Measurements from ENCODE around the gene CTLA4. TPM values are rescaled to one million over a fixed set of nuclear protein-coding genes. Genes with fewer than 3 reads are reported as not detected.

Gene CTLA4
- total and polyA plus RNA-seq, 3 donors from 2014 or later = 0.87 to 2.7 (median 1.2) TPM

- WGBS, 2 donors = 86 to 91% methylated on average over 5 of the region's 5 CpGs
- Histone ChIP-seq H3K27me3 (no peaks in the 10 kb centered on the region), H3K36me3 (ENCODE audit: low read depth, missing control alignments) (no peaks in the 10 kb centered on the region), H3K9me3 (no peaks in the 10 kb centered on the region), H3K27ac (no peak overlapping the region), H3K4me3 (no peak overlapping the region), H3K4me1 (no peaks in the 10 kb centered on the region)
- no peak for DNase-seq
- TF ChIP-seq POLR2A (IDR thresholded peaks at IDR 0.05) = no peak
- TF ChIP-seq CTCF (IDR thresholded peaks at IDR 0.05) = no peak
- intact Hi-C loops (cut with DNase I; ENCODE audit: low total_unique reads) = no loop called here
Measured at GRCh38 chr2:203840655-203841205, 26.8 kb upstream of the CTLA4 start.

GRCh38 chr2:203841654-203842053, 25.9 kb upstream of the CTLA4 start:
- Histone ChIP-seq H3K4me3 (no peak overlapping the region), H3K27me3 (no peaks in the 10 kb centered on the region), H3K9me3 (no peaks in the 10 kb centered on the region), H3K4me1 (no peaks in the 10 kb centered on the region), H3K27ac (no peak overlapping the region), H3K36me3 (ENCODE audit: low read depth, missing control alignments) (no peaks in the 10 kb centered on the region)
- TF ChIP-seq CTCF (IDR thresholded peaks at IDR 0.05) (no peak), POLR2A (IDR thresholded peaks at IDR 0.05) (no peak)
- intact Hi-C loops (cut with DNase I; ENCODE audit: low total_unique reads) = no loop called here
- no peak for DNase-seq
- 95 to 96% methylated on average over 5 of the region's 5 CpGs for WGBS, 2 donors

- intact Hi-C loops (cut with DNase I; ENCODE audit: low total_unique reads) = no loop called here
- Histone ChIP-seq H3K4me3 (no peak overlapping the region), H3K27me3 (no peaks in the 10 kb centered on the region), H3K27ac (no peak overlapping the region), H3K9me3 (no peaks in the 10 kb centered on the region), H3K4me1 (no peaks in the 10 kb centered on the region), H3K36me3 (ENCODE audit: low read depth, missing control alignments) (no peaks in the 10 kb centered on the region)
- TF ChIP-seq POLR2A (IDR thresholded peaks at IDR 0.05) (no peak), CTCF (IDR thresholded peaks at IDR 0.05) (no peak)
- DNase-seq = no peak
- 70 to 80% methylated on average over 5 of the region's 5 CpGs for WGBS, 2 donors
Measured at GRCh38 chr2:203842373-203842772, 25.2 kb upstream of the CTLA4 start.

- intact Hi-C loops (cut with DNase I; ENCODE audit: low total_unique reads) = no loop called here
- WGBS, 2 donors = 63 to 68% methylated on average over 8 of the region's 8 CpGs
- no peaks in the 10 kb centered on the region for H3K27me3 ChIP-seq
- H3K4me3 ChIP-seq = no peak overlapping the region
- TF ChIP-seq POLR2A (IDR thresholded peaks at IDR 0.05) (no peak), CTCF (IDR thresholded peaks at IDR 0.05) (no peak)
- no peaks in the 10 kb centered on the region for H3K9me3 ChIP-seq
- no peaks in the 10 kb centered on the region for H3K4me1 ChIP-seq
- no peak overlapping the region for H3K27ac ChIP-seq
- no peak for DNase-seq
- H3K36me3 ChIP-seq (ENCODE audit: low read depth, missing control alignments) = no peaks in the 10 kb centered on the region
Measured at GRCh38 chr2:203846490-203847105, 21.0 kb upstream of the CTLA4 start.

GRCh38 chr2:203849010-203849409, 18.6 kb upstream of the CTLA4 start:
- H3K4me3 ChIP-seq = no peak overlapping the region
- intact Hi-C loops (cut with DNase I; ENCODE audit: low total_unique reads) = no loop called here
- H3K27me3 ChIP-seq = no peaks in the 10 kb centered on the region
- H3K36me3 ChIP-seq (ENCODE audit: low read depth, missing control alignments) = no peaks in the 10 kb centered on the region
- H3K4me1 ChIP-seq = no peaks in the 10 kb centered on the region
- no peak overlapping the region for H3K27ac ChIP-seq
- WGBS, 2 donors = 76 to 78% methylated on average over 2 of the region's 2 CpGs
- no peak for DNase-seq
- no peak for TF ChIP-seq CTCF (IDR thresholded peaks at IDR 0.05)
- no peak for TF ChIP-seq POLR2A (IDR thresholded peaks at IDR 0.05)
- H3K9me3 ChIP-seq = no peaks in the 10 kb centered on the region
